T-helper 9 cell (primary cell): ENCODE measurements around the gene VAMP2.
"Not testable (repeated sequence)": the region's sequence is repeated elsewhere in the genome, so short reads cannot be mapped to it uniquely, and the experiment has no call there.

ENCODE experiments used
- DNase-seq: peaks from one replicate; pipeline ENCODE4 v3.0.0-alpha.2; 2020

Gene VAMP2

GRCh38 chr17:8175795-8176196 is 13.0 kb upstream of the VAMP2 start:
- no peak for DNase-seq

GRCh38 chr17:8173871-8174322 is 11.1 kb upstream of the VAMP2 start:
- no peak for DNase-seq

GRCh38 chr17:8173056-8173870 is 10.5 kb upstream of the VAMP2 start:
- no peak for DNase-seq

- not testable (repeated sequence) for DNase-seq
Observed at GRCh38 chr17:8170186-8170585, 7.4 kb upstream of the VAMP2 start.

- no peak for DNase-seq
Observed at GRCh38 chr17:8167526-8167925, 4.8 kb upstream of the VAMP2 start.

- DNase-seq = no peak
Observed at GRCh38 chr17:8166731-8167130, 4.0 kb upstream of the VAMP2 start.

GRCh38 chr17:8164815-8165131 is 2.0 kb upstream of the VAMP2 start:
- no peak for DNase-seq

GRCh38 chr17:8163978-8164814 is 1.4 kb upstream of the VAMP2 start:
- DNase-seq = peak; percentile 61

GRCh38 chr17:8162997-8163977 is 539 bp upstream of the VAMP2 start:
- DNase-seq = no peak

- DNase-seq = no peak
Observed at GRCh38 chr17:8161289-8162232, 1.2 kb downstream of the VAMP2 start.

GRCh38 chr17:8160741-8161221 is 2.0 kb downstream of the VAMP2 start:
- DNase-seq = no peak

- no peak for DNase-seq
Observed at GRCh38 chr17:8160224-8160577, 2.5 kb downstream of the VAMP2 start.

GRCh38 chr17:8159459-8160223 is 3.1 kb downstream of the VAMP2 start:
- no peak for DNase-seq

- DNase-seq = no peak
Observed at GRCh38 chr17:8159032-8159400, 3.7 kb downstream of the VAMP2 start.

- DNase-seq = peak; percentile 90
Observed at GRCh38 chr17:8158267-8159031, 4.3 kb downstream of the VAMP2 start.

- DNase-seq = peak; percentile 99
Observed at GRCh38 chr17:8156246-8156992, 6.3 kb downstream of the VAMP2 start.

GRCh38 chr17:8155996-8156245 is 6.8 kb downstream of the VAMP2 start:
- no peak for DNase-seq

- no peak for DNase-seq
Observed at GRCh38 chr17:8155231-8155995, 7.3 kb downstream of the VAMP2 start.
